ENCODE data around the gene MPHOSPH9. TPM values are rescaled to one million over a fixed set of nuclear protein-coding genes. Genes with fewer than 3 reads are reported as not detected.
A peak's percentile ranks its signal among the peaks of the same experiment; 100 is the strongest.

MPHOSPH9 gene
- total RNA-seq, 1 experiment from 2014 or later: 60.5 TPM

DNA sequence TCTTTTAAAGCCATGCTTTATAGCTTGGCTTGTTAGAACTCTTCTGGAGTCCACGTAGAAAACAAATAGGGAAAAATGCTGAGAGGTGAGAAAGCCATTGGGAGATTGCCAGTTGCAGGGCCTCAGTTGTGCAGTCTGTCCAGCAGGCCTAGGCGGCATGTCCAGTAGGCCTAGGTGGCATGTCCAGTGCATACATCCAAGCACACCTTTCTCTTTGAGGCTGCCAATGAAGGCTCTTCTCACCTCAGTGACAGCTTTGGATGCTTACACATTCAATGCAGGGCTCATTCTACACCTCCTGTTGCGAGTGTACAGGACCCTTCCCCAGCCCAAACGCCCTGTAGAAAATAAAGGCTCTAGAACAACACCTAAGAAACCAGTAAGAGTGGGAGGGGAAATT lies 25.7 kb upstream of the MPHOSPH9 start:
- Histone ChIP-seq H2BK12ac (ENCODE audit: insufficient read length, low read depth, low read length) (no peak overlapping the region), H4K20me1 (ENCODE audit: control insufficient read depth, insufficient read depth, insufficient read length) (no peaks in the 10 kb centered on the region), H2BK15ac (ENCODE audit: low read depth, low read length) (no peak overlapping the region), H3K23me2 (ENCODE audit: insufficient read length, low read depth, low read length, poor library complexity, severe bottlenecking) (no peaks in the 10 kb centered on the region), H3K79me1 (ENCODE audit: insufficient read depth, low read depth, low read length, poor library complexity, severe bottlenecking) (no peaks in the 10 kb centered on the region), H4K5ac (ENCODE audit: insufficient read length, low read depth, low read length) (no peak overlapping the region), H2BK120ac (ENCODE audit: low read depth, low read length, poor library complexity, severe bottlenecking) (no peak overlapping the region), H3K18ac (ENCODE audit: insufficient read length, low read depth, low read length) (no peak overlapping the region), H4K8ac (replicated peaks; ENCODE audit: insufficient read length, low read depth, low read length) (no peak overlapping the region), H3K27ac (ENCODE audit: insufficient read length, low read depth, low read length) (no peak overlapping the region), H2AK5ac (ENCODE audit: insufficient read length, low read length) (no peak overlapping the region), H3T11ph (ENCODE audit: low read length) (no peak overlapping the region), H3K4me2 (ENCODE audit: insufficient read depth, insufficient read length, low read length) (no peak overlapping the region), H2BK5ac (ENCODE audit: insufficient read length, low read length) (no peak overlapping the region), H3K9me3 (ENCODE audit: control insufficient read depth, low read depth, low read length) (no peaks in the 10 kb centered on the region), H3K4ac (ENCODE audit: low read depth, low read length) (no peak overlapping the region), H3K14ac (ENCODE audit: insufficient read depth, low read length) (no peak overlapping the region), H4K91ac (ENCODE audit: insufficient read length, low read depth, low read length) (no peak overlapping the region), H3K79me2 (ENCODE audit: insufficient read depth, low read length) (no peaks in the 10 kb centered on the region), H3K23ac (ENCODE audit: insufficient read length, low read depth, low read length) (no peak overlapping the region), H3K27me3 (ENCODE audit: insufficient read depth, low read length) (no peaks in the 10 kb centered on the region), H2BK20ac (ENCODE audit: low read depth, low read length, poor library complexity, severe bottlenecking) (no peak overlapping the region), H3K9ac (ENCODE audit: extremely low read depth, insufficient read length, low read length) (no peak overlapping the region), H2AFZ (ENCODE audit: low read length) (no peak overlapping the region), H3K4me1 (ENCODE audit: insufficient read depth, low read length) (peaks cover 2% of the 10 kb centered on the region; the same call in 1 of the 2 replicates), H3K56ac (ENCODE audit: insufficient read length, low read depth, low read length) (no peak overlapping the region)
- no CpG with 5 or more reads among the region's 4 CpGs for WGBS (ENCODE audit: extremely low coverage, insufficient read length, low lambda C conversion rate)
- TF ChIP-seq, protein P1, sequence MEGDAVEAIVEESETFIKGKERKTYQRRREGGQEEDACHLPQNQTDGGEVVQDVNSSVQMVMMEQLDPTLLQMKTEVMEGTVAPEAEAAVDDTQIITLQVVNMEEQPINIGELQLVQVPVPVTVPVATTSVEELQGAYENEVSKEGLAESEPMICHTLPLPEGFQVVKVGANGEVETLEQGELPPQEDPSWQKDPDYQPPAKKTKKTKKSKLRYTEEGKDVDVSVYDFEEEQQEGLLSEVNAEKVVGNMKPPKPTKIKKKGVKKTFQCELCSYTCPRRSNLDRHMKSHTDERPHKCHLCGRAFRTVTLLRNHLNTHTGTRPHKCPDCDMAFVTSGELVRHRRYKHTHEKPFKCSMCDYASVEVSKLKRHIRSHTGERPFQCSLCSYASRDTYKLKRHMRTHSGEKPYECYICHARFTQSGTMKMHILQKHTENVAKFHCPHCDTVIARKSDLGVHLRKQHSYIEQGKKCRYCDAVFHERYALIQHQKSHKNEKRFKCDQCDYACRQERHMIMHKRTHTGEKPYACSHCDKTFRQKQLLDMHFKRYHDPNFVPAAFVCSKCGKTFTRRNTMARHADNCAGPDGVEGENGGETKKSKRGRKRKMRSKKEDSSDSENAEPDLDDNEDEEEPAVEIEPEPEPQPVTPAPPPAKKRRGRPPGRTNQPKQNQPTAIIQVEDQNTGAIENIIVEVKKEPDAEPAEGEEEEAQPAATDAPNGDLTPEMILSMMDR (conservative IDR thresholded peaks at IDR 0.05): no peak
- H3K27ac Mint-ChIP-seq: peak overlapping the region in 1 of 3 experiments; percentile 84; a peak in 2 of 7 replicates
- no peak overlapping the region for H3K4me3 Mint-ChIP-seq
- peaks cover 0 to 9% of the 10 kb centered on the region in 2 experiments; a peak in 1 of 5 replicates for H3K9me3 Mint-ChIP-seq
- H3K36me3 Mint-ChIP-seq (ENCODE audit: insufficient read depth in 1 of 3, low read depth in 3 of 3): peaks cover 49 to 97% (median 94%) of the 10 kb centered on the region in 3 experiments
- peaks cover 35 to 40% of the 10 kb centered on the region in 2 experiments for H3K4me1 Mint-ChIP-seq
- DNase-seq: no peak
- H3K27me3 Mint-ChIP-seq (ENCODE audit: low read depth): no peaks in the 10 kb centered on the region
